Stomach (tissue), 9 donors: ENCODE data around the gene THEM4. TPM values are rescaled to one million over a fixed set of nuclear protein-coding genes. Genes with fewer than 3 reads are reported as not detected.

ENCODE experiments used
- DNase-seq, 2 donors: peaks; one replicate each; pipeline versions ENCODE4 v3.0.0 to v3.0.0-alpha.2; 2013 to 2019
- H3K27ac ChIP-seq, 5 donors: fragments of 200-600 bp in 4 of 5; sonication (generic) in 4 of 5; one replicate each; pipeline ENCODE4 v1.5.1; 2013 to 2019; ENCODE audit warnings: mild to moderate bottlenecking in 1 of 5, moderate library complexity in 1 of 5
- H3K27me3 ChIP-seq, 3 donors: fragments of 200-600 bp; sonication (generic); one replicate each; pipeline ENCODE4 v1.5.1; 2017 to 2019; ENCODE audit warnings: mixed run types in 1 of 3
- H3K36me3 ChIP-seq, 4 donors: fragments of 200-600 bp; sonication (generic); 1 replicate in 3 of 4; 2 replicates in 1 of 4; pipeline ENCODE4 v1.5.1; 2016 to 2019
- H3K4me1 ChIP-seq, 4 donors: fragments of 200-600 bp; sonication (generic); one replicate each; pipeline ENCODE4 v1.5.1; 2016 to 2019
- H3K4me3 ChIP-seq, 4 donors: fragments of 200-600 bp; sonication (generic) in 3 of 4; one replicate each; pipeline ENCODE4 v1.5.1; 2016 to 2019; ENCODE audit warnings: mild to moderate bottlenecking in 1 of 4
- H3K9me3 ChIP-seq, 4 donors: fragments of 200-600 bp; sonication (generic); one replicate each; pipeline ENCODE4 v1.5.1; 2016 to 2019
- EP300 ChIP-seq: sonication (generic); formaldehyde crosslinking; IDR thresholded peaks from one replicate; pipeline ENCODE4 v1.6.1; 2017; ENCODE audit warnings: antibody characterized with exemption
- POLR2A ChIP-seq, 4 donors: fragments of 450-650 bp; IDR thresholded peaks; one replicate each; pipeline ENCODE4 v1.6.1; 2016; ENCODE audit warnings: antibody characterized with exemption in 4 of 4, control low read depth in 2 of 4, mild to moderate bottlenecking in 1 of 4, moderate library complexity in 1 of 4
- POLR2AphosphoS5 ChIP-seq, 3 donors: sonication (generic); formaldehyde crosslinking; IDR thresholded peaks; one replicate each; pipeline ENCODE4 v1.6.1; 2016; ENCODE audit warnings: antibody characterized with exemption in 3 of 3
- WGBS, 5 donors: extraction: QIAGEN DNeasy Blood & Tissue Kit in 3 of 5; methylation state at CpG; one replicate each; pipeline versions ENCODE4 v1.1.5 to v1.1.7; 2013 to 2018; 5-methylcytosine and 5-hydroxymethylcytosine counted together
- intact Hi-C: fragments of 100-400 bp; cut with DNase I; formaldehyde crosslinking; loops from one replicate; pipeline ENCODE4 v1.15.1; 2023; ENCODE audit warnings: low total_unique reads
- polyA plus RNA-seq, 3 donors: library from polyadenylated mRNA; stranded (reverse); fragments of 200-250 nt; gene quantifications; one replicate each; pipeline ENCODE4 v1.2.3, GENCODE V29; 2013
- total RNA-seq, 5 donors: library from RNA; depleted of rRNA; stranded (reverse); fragments of >200 nt; gene quantifications; one replicate each; pipeline versions ENCODE4 v1.1.0 to v1.2.3, GENCODE V29; 2014 to 2016
- TF ChIP-seq, protein P1 (sequence below), 7 experiments: fragments of 450-650 bp in 4 of 7; fragments of 200-600 bp in 3 of 7; sonication (generic) in 3 of 7; IDR thresholded peaks; one replicate each; pipeline ENCODE4 v1.5.1; 2016 to 2019; ENCODE audit warnings: antibody characterized with exemption in 7 of 7, control low read depth in 2 of 7, mild to moderate bottlenecking in 1 of 7
- donor health status: healthy with polysubstance abuse.
- donor health status: Bipolar disorder and iron deficiency.
- donor health status: healthy.

THEM4 gene
- total and polyA plus RNA-seq, 8 donors, result 0.89 to 48.4 (median 11.1) TPM

GRCh38 chr1:151871284-151872030 is 37.9 kb downstream of the THEM4 start:
- no peak overlapping the region for H3K4me3 ChIP-seq
- 25 to 45% (median 32%) methylated on average over 5 of the region's 5 CpGs for WGBS, 5 donors
- TF ChIP-seq, protein P1, sequence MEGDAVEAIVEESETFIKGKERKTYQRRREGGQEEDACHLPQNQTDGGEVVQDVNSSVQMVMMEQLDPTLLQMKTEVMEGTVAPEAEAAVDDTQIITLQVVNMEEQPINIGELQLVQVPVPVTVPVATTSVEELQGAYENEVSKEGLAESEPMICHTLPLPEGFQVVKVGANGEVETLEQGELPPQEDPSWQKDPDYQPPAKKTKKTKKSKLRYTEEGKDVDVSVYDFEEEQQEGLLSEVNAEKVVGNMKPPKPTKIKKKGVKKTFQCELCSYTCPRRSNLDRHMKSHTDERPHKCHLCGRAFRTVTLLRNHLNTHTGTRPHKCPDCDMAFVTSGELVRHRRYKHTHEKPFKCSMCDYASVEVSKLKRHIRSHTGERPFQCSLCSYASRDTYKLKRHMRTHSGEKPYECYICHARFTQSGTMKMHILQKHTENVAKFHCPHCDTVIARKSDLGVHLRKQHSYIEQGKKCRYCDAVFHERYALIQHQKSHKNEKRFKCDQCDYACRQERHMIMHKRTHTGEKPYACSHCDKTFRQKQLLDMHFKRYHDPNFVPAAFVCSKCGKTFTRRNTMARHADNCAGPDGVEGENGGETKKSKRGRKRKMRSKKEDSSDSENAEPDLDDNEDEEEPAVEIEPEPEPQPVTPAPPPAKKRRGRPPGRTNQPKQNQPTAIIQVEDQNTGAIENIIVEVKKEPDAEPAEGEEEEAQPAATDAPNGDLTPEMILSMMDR (IDR thresholded peaks at IDR 0.05), result no peak
- TF ChIP-seq POLR2A (IDR thresholded peaks at IDR 0.05) (no peak), EP300 (no peak), POLR2AphosphoS5 (IDR thresholded peaks at IDR 0.05) (no peak)
- no peaks in the 10 kb centered on the region for H3K27me3 ChIP-seq
- no peak for DNase-seq
- intact Hi-C loops, result no loop called here
- H3K9me3 ChIP-seq, result no peaks in the 10 kb centered on the region
- peak overlapping the region in 1 of 5 donors; percentile 9 for H3K27ac ChIP-seq
- no peaks in the 10 kb centered on the region for H3K4me1 ChIP-seq
- H3K36me3 ChIP-seq, result peaks cover 4 to 33% (median 21%) of the 10 kb centered on the region in 4 donors

- WGBS, 5 donors, result 39 to 64% (median 48%) methylated on average over 3 of the region's 3 CpGs
- peak in 1 of 2 donors; percentile 20 for DNase-seq
- Histone ChIP-seq H3K4me1 (no peaks in the 10 kb centered on the region), H3K9me3 (no peaks in the 10 kb centered on the region), H3K27ac (no peak overlapping the region), H3K4me3 (no peak overlapping the region), H3K27me3 (no peaks in the 10 kb centered on the region), H3K36me3 (peaks cover 0 to 9% (median 4%) of the 10 kb centered on the region in 4 donors)
- intact Hi-C loops, result no loop called here
- no peak for TF ChIP-seq POLR2AphosphoS5 (IDR thresholded peaks at IDR 0.05)
- TF ChIP-seq, protein P1 (IDR thresholded peaks at IDR 0.05), result no peak
These were observed 40.8 kb downstream of the THEM4 start for GRCh38 chr1:151868486-151868885.

GRCh38 chr1:151867765-151868411 is 41.4 kb downstream of the THEM4 start:
- no peaks in the 10 kb centered on the region for H3K27me3 ChIP-seq
- no peaks in the 10 kb centered on the region for H3K4me1 ChIP-seq
- WGBS, 5 donors, result 65 to 77% (median 76%) methylated on average over 7 of the region's 7 CpGs
- no peak overlapping the region for H3K27ac ChIP-seq
- peaks cover 0 to 3% (median 0%) of the 10 kb centered on the region in 4 donors for H3K36me3 ChIP-seq
- intact Hi-C loops, result no loop called here
- no peaks in the 10 kb centered on the region for H3K9me3 ChIP-seq
- DNase-seq, result no peak
- H3K4me3 ChIP-seq, result no peak overlapping the region
- TF ChIP-seq POLR2A (IDR thresholded peaks at IDR 0.05), result no peak
- TF ChIP-seq, protein P1 (IDR thresholded peaks at IDR 0.05), result no peak
- no peak for TF ChIP-seq POLR2AphosphoS5 (IDR thresholded peaks at IDR 0.05)
- no peak for TF ChIP-seq EP300

GRCh38 chr1:151867321-151867720 is 42.0 kb downstream of the THEM4 start:
- Histone ChIP-seq H3K27ac (no peak overlapping the region), H3K4me3 (no peak overlapping the region), H3K9me3 (no peaks in the 10 kb centered on the region), H3K36me3 (no peaks in the 10 kb centered on the region), H3K27me3 (no peaks in the 10 kb centered on the region), H3K4me1 (no peaks in the 10 kb centered on the region)
- DNase-seq, result no peak
- TF ChIP-seq POLR2A (IDR thresholded peaks at IDR 0.05) (no peak), EP300 (no peak), POLR2AphosphoS5 (IDR thresholded peaks at IDR 0.05) (no peak)
- TF ChIP-seq, protein P1 (IDR thresholded peaks at IDR 0.05), result no peak
- WGBS, 5 donors, result 64 to 93% (median 78%) methylated on average over 2 of the region's 2 CpGs
- intact Hi-C loops, result no loop called here
